Gastrocnemius medialis (tissue), 4 donors: Measurements from ENCODE around the gene CST7. TPM values are rescaled to one million over a fixed set of nuclear protein-coding genes. Genes with fewer than 3 reads are reported as not detected.

Experiments used
- ATAC-seq, 2 donors: fragments of 150-250 bp; one replicate each; pipeline ENCODE4 v1.9.1; 2016
- DNase-seq, 2 donors: peaks; one replicate each; pipeline ENCODE4 v3.0.0-alpha.2; 2019
- H3K27ac ChIP-seq, 4 donors: fragments of 200-600 bp; sonication (generic); 1 replicate in 1 of 4; 2 replicates in 3 of 4; pipeline ENCODE4 v1.5.1; 2016 to 2018; ENCODE audit warnings: mild to moderate bottlenecking in 2 of 4, moderate library complexity in 1 of 4
- H3K27me3 ChIP-seq, 3 donors: fragments of 200-600 bp; sonication (generic) in 2 of 3; 1 replicate in 1 of 3; 2 replicates in 2 of 3; pipeline versions ENCODE4 v1.5.1 to v1.6.0; 2016 to 2019; ENCODE audit warnings: mild to moderate bottlenecking in 1 of 3, moderate library complexity in 1 of 3
- H3K36me3 ChIP-seq, 2 donors: fragments of 200-600 bp; sonication (generic) in 1 of 2; one replicate each; pipeline ENCODE4 v1.5.1; 2017 to 2018
- H3K4me1 ChIP-seq, 2 donors: fragments of 200-600 bp; sonication (generic) in 1 of 2; one replicate each; pipeline ENCODE4 v1.5.1; 2016 to 2017; ENCODE audit warnings: mild to moderate bottlenecking in 2 of 2
- H3K4me3 ChIP-seq, 4 donors: fragments of 200-600 bp; sonication (generic) in 3 of 4; 1 replicate in 1 of 4; 2 replicates in 3 of 4; pipeline ENCODE4 v1.5.1; 2016 to 2019; ENCODE audit warnings: mild to moderate bottlenecking in 2 of 4
- H3K9me3 ChIP-seq, 3 donors: fragments of 200-600 bp; sonication (generic) in 2 of 3; 1 replicate in 1 of 3; 2 replicates in 2 of 3; pipeline ENCODE4 v1.5.1; 2016 to 2019
- POLR2A ChIP-seq, 2 donors: fragments of 450-650 bp; IDR thresholded peaks; one replicate each; pipeline ENCODE4 v1.6.1; 2017; ENCODE audit warnings: antibody characterized with exemption in 2 of 2, mild to moderate bottlenecking in 2 of 2, moderate library complexity in 2 of 2
- in situ Hi-C, 4 donors: fragments of 200-750 bp; cut with MboI; loops; one replicate each; pipeline versions ENCODE4 v1.15.0 to v1.8.0; 2017; ENCODE audit warnings: low sequenced_read_pairs in 4 of 4
- intact Hi-C: fragments of 100-400 bp; cut with DNase I; formaldehyde crosslinking; loops from one replicate; pipeline ENCODE4 v1.15.1; 2023; ENCODE audit warnings: low total_unique reads
- total RNA-seq, 4 donors: library from RNA; depleted of rRNA; stranded (reverse); fragments of >200 nt; gene quantifications; one replicate each; pipeline versions ENCODE4 v1.1.0 to v1.2.3, GENCODE V29; 2016
- TF ChIP-seq, protein P1 (sequence below), 5 experiments: fragments of 450-650 bp in 3 of 5; fragments of 200-600 bp in 2 of 5; sonication (generic) in 2 of 5; IDR thresholded peaks in 4 of 5; conservative IDR thresholded peaks in 1 of 5; 1 replicate in 4 of 5; 2 replicates in 1 of 5; pipeline ENCODE4 v1.5.1; 2016 to 2019; ENCODE audit warnings: antibody characterized with exemption in 5 of 5, mild to moderate bottlenecking in 3 of 5, moderate library complexity in 3 of 5

The CST7 gene
- total RNA-seq, 4 donors from 2014 or later, result 0.91 to 1.9 (median 1.0) TPM; not detected in 1

GRCh38 chr20:24960302-24960801 lies 11.3 kb downstream of the CST7 start:
- Histone ChIP-seq H3K9me3 (no peaks in the 10 kb centered on the region), H3K27me3 (no peaks in the 10 kb centered on the region), H3K36me3 (peaks cover 0 to 50% of the 10 kb centered on the region in 2 donors), H3K27ac (no peak overlapping the region), H3K4me1 (no peaks in the 10 kb centered on the region), H3K4me3 (no peak overlapping the region)
- DNase-seq (no peak), ATAC-seq (no peak)
- in situ Hi-C loops (no loop called here), intact Hi-C loops (no loop called here)
- TF ChIP-seq POLR2A (IDR thresholded peaks at IDR 0.05), result no peak
- TF ChIP-seq, protein P1, sequence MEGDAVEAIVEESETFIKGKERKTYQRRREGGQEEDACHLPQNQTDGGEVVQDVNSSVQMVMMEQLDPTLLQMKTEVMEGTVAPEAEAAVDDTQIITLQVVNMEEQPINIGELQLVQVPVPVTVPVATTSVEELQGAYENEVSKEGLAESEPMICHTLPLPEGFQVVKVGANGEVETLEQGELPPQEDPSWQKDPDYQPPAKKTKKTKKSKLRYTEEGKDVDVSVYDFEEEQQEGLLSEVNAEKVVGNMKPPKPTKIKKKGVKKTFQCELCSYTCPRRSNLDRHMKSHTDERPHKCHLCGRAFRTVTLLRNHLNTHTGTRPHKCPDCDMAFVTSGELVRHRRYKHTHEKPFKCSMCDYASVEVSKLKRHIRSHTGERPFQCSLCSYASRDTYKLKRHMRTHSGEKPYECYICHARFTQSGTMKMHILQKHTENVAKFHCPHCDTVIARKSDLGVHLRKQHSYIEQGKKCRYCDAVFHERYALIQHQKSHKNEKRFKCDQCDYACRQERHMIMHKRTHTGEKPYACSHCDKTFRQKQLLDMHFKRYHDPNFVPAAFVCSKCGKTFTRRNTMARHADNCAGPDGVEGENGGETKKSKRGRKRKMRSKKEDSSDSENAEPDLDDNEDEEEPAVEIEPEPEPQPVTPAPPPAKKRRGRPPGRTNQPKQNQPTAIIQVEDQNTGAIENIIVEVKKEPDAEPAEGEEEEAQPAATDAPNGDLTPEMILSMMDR (IDR thresholded peaks at IDR 0.05 in 4 of 5, conservative IDR thresholded peaks at IDR 0.05 in 1 of 5), result no peak

- intact Hi-C loops, result no loop called here
- H3K27ac ChIP-seq, result no peak overlapping the region
These were observed 11.8 kb downstream of the CST7 start for GRCh38 chr20:24960861-24961260.

GRCh38 chr20:24961384-24962181 lies 12.5 kb downstream of the CST7 start:
- DNase-seq (no peak), ATAC-seq (no peak)
- intact Hi-C loops (no loop called here), in situ Hi-C loops (no loop called here)
- no peaks in the 10 kb centered on the region for H3K27me3 ChIP-seq
- no peaks in the 10 kb centered on the region for H3K4me1 ChIP-seq
- no peaks in the 10 kb centered on the region for H3K9me3 ChIP-seq
- H3K36me3 ChIP-seq, result peaks cover 0 to 59% of the 10 kb centered on the region in 2 donors
- H3K4me3 ChIP-seq, result no peak overlapping the region
- H3K27ac ChIP-seq, result no peak overlapping the region
- no peak for TF ChIP-seq POLR2A (IDR thresholded peaks at IDR 0.05)
- TF ChIP-seq, protein P1 (IDR thresholded peaks at IDR 0.05 in 4 of 5, conservative IDR thresholded peaks at IDR 0.05 in 1 of 5), result no peak

More at GRCh38 chr20:24960861-24961260, 11.8 kb downstream of the CST7 start:
- TF ChIP-seq, protein P1 (IDR thresholded peaks at IDR 0.05 in 4 of 5, conservative IDR thresholded peaks at IDR 0.05 in 1 of 5), result no peak
- TF ChIP-seq POLR2A (IDR thresholded peaks at IDR 0.05), result no peak
- H3K9me3 ChIP-seq, result no peaks in the 10 kb centered on the region
- H3K27me3 ChIP-seq, result no peaks in the 10 kb centered on the region
- no peak for ATAC-seq
- peaks cover 0 to 54% of the 10 kb centered on the region in 2 donors for H3K36me3 ChIP-seq
- H3K4me3 ChIP-seq, result no peak overlapping the region
- no peaks in the 10 kb centered on the region for H3K4me1 ChIP-seq
- in situ Hi-C loops, result no loop called here
- DNase-seq, result no peak

DNA sequence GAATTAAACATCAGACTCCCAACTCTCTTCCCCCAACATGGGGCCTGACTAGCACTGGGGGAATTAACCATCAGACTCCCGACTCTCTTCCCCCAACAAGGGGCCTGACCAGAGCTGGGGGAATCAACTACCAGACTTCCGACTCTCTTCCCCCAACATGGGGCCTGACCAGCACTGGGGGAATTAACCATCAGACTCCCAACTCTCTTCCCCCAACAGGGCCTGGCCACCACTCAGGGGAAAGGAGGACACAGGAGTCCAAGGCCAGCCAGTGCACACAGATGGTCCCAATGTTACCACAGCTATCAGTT lies 13.1 kb downstream of the CST7 start:
- in situ Hi-C loops, result no loop called here
- H3K36me3 ChIP-seq, result peaks cover 0 to 63% of the 10 kb centered on the region in 2 donors
- no peak for TF ChIP-seq POLR2A (IDR thresholded peaks at IDR 0.05)
- TF ChIP-seq, protein P1 (IDR thresholded peaks at IDR 0.05 in 4 of 5, conservative IDR thresholded peaks at IDR 0.05 in 1 of 5), result no peak
- ATAC-seq (no peak), DNase-seq (no peak)
- no peaks in the 10 kb centered on the region for H3K27me3 ChIP-seq
- H3K9me3 ChIP-seq, result no peaks in the 10 kb centered on the region
- H3K4me3 ChIP-seq, result no peak overlapping the region
- no peaks in the 10 kb centered on the region for H3K4me1 ChIP-seq
- no peak overlapping the region for H3K27ac ChIP-seq
- intact Hi-C loops, result no loop called here
